Mesendoderm (in vitro differentiated cells): ENCODE results near the gene ABCC4.

Source experiments
- DNase-seq: peaks from one replicate; pipeline ENCODE4 v3.0.0; 2013
- H2AK5ac ChIP-seq: 2 replicates; pipeline ENCODE4 v1.6.1; 2013; ENCODE audit warnings: low read length, inconsistent platforms
- H2BK120ac ChIP-seq: 2 replicates; pipeline ENCODE4 v1.6.1; 2013; ENCODE audit warnings: low read depth, mild to moderate bottlenecking, low read length, moderate library complexity, mixed read lengths
- H2BK15ac ChIP-seq: replicated peaks from 2 replicates; pipeline ENCODE4 v1.6.1; 2013; ENCODE audit warnings: low read depth, mild to moderate bottlenecking, moderate library complexity
- H2BK5ac ChIP-seq: 2 replicates; pipeline ENCODE4 v1.6.1; 2013; ENCODE audit warnings: low read length, inconsistent platforms
- H3K18ac ChIP-seq: 2 replicates; pipeline ENCODE4 v1.6.1; 2013; ENCODE audit warnings: mild to moderate bottlenecking, low read length, mixed read lengths
- H3K23ac ChIP-seq: one replicate; pipeline ENCODE4 v1.6.1; 2013; ENCODE audit warnings: low read length
- H3K27ac ChIP-seq: 2 replicates; pipeline ENCODE4 v1.5.1; 2013; ENCODE audit warnings: low read depth, mild to moderate bottlenecking, inconsistent platforms, low read length, moderate library complexity
- H3K27me3 ChIP-seq: 2 replicates; pipeline ENCODE4 v1.6.1; 2013; ENCODE audit warnings: low read length, control low read depth, mild to moderate bottlenecking, inconsistent platforms; ENCODE audit not compliant: insufficient read depth, poor library complexity
- H3K36me3 ChIP-seq: 2 replicates; pipeline ENCODE4 v1.6.1; 2013; ENCODE audit warnings: low read length, inconsistent platforms; ENCODE audit not compliant: control insufficient read depth, insufficient read depth
- H3K4ac ChIP-seq: one replicate; pipeline ENCODE4 v1.6.1; 2013; ENCODE audit warnings: low read depth, mild to moderate bottlenecking, low read length, moderate library complexity
- H3K4me1 ChIP-seq: 2 replicates; pipeline ENCODE4 v1.6.1; 2013; ENCODE audit warnings: low read depth, low read length, inconsistent platforms; ENCODE audit not compliant: control insufficient read depth
- H3K4me2 ChIP-seq: 2 replicates; pipeline ENCODE4 v1.6.1; 2013; ENCODE audit warnings: low read length
- H3K4me3 ChIP-seq: 2 replicates; pipeline ENCODE4 v1.5.1; 2013; ENCODE audit warnings: mild to moderate bottlenecking, low read length
- H3K56ac ChIP-seq: one replicate; pipeline ENCODE4 v1.6.1; 2013; ENCODE audit warnings: low read length
- H3K79me1 ChIP-seq: 2 replicates; pipeline ENCODE4 v1.6.1; 2013; ENCODE audit warnings: low read length, inconsistent platforms
- H3K79me2 ChIP-seq: 2 replicates; pipeline ENCODE4 v1.6.1; 2013; ENCODE audit warnings: mild to moderate bottlenecking, low read length; ENCODE audit not compliant: control insufficient read depth, insufficient read depth
- H3K9ac ChIP-seq: 2 replicates; pipeline ENCODE4 v1.6.1; 2013; ENCODE audit warnings: low read length, inconsistent platforms
- H4K5ac ChIP-seq: one replicate; pipeline ENCODE4 v1.6.1; 2013; ENCODE audit warnings: low read length
- H4K8ac ChIP-seq: one replicate; pipeline ENCODE4 v1.6.1; 2013; ENCODE audit warnings: low read depth, mild to moderate bottlenecking, control low read depth, low read length, moderate library complexity
- WGBS: extraction: QIAGEN DNeasy Blood & Tissue Kit; methylation state at CpG from one replicate; pipeline ENCODE4 v1.1.7; 2013; ENCODE audit warnings: low lambda C conversion rate, missing lambda C conversion rate; ENCODE audit not compliant: insufficient coverage; ENCODE audit errors: extremely low coverage; 5-methylcytosine and 5-hydroxymethylcytosine counted together

Gene ABCC4

GRCh38 chr13:95217920-95218830, 83.1 kb downstream of the ABCC4 start:
- Histone ChIP-seq H3K18ac (no peak overlapping the region), H3K36me3 (no peaks in the 10 kb centered on the region), H3K27me3 (no peaks in the 10 kb centered on the region), H3K79me2 (no peaks in the 10 kb centered on the region), H3K27ac (no peak overlapping the region), H3K23ac (no peak overlapping the region), H3K4me2 (no peak overlapping the region), H4K5ac (no peak overlapping the region), H3K4me3 (no peak overlapping the region), H3K56ac (no peak overlapping the region), H2BK5ac (no peak overlapping the region), H2BK120ac (no peak overlapping the region), H3K79me1 (no peaks in the 10 kb centered on the region), H3K9ac (no peak overlapping the region), H2AK5ac (no peak overlapping the region), H3K4ac (no peak overlapping the region), H2BK15ac (no peak overlapping the region), H4K8ac (no peak overlapping the region), H3K4me1 (no peaks in the 10 kb centered on the region)
- no peak for DNase-seq
- WGBS, result no CpG with 5 or more reads among the region's 6 CpGs

DNA sequence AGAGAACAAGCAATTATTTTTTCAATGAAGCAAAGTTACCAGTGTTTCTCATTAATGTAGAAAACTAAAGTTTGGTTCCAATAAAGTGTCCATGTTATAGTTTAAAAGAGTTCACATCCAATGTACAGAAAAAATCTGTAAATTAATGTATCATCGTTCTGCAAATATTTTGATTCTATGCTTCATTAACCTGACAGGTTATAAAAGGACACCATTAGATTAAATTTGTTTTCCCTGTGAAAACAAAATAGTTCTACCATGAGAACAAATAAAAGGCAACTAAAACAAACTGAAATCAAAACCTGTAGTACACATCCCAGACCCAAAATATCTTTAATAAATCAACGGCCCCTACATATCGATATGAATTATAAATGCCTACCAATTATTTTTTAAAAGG, 85.1 kb downstream of the ABCC4 start:
- H3K4me2 ChIP-seq, result no peak overlapping the region
- H3K79me2 ChIP-seq, result no peaks in the 10 kb centered on the region
- H2AK5ac ChIP-seq, result no peak overlapping the region
- no peak overlapping the region for H3K56ac ChIP-seq
- H3K4me3 ChIP-seq, result no peak overlapping the region
- no peak overlapping the region for H3K23ac ChIP-seq
- H3K9ac ChIP-seq, result no peak overlapping the region
- no peak overlapping the region for H4K8ac ChIP-seq
- no peak overlapping the region for H3K18ac ChIP-seq
- no peak overlapping the region for H3K27ac ChIP-seq
- H2BK5ac ChIP-seq, result no peak overlapping the region
- no peak overlapping the region for H2BK120ac ChIP-seq
- H4K5ac ChIP-seq, result no peak overlapping the region
- H3K27me3 ChIP-seq, result no peaks in the 10 kb centered on the region
- no peaks in the 10 kb centered on the region for H3K4me1 ChIP-seq
- DNase-seq, result no peak
- WGBS, result no CpG with 5 or more reads among the region's 3 CpGs
- H3K4ac ChIP-seq, result no peak overlapping the region
- no peak overlapping the region for H2BK15ac ChIP-seq
- no peaks in the 10 kb centered on the region for H3K79me1 ChIP-seq
- H3K36me3 ChIP-seq, result no peaks in the 10 kb centered on the region

- H3K4me1 ChIP-seq, result no peaks in the 10 kb centered on the region
- no peak for DNase-seq
- no peaks in the 10 kb centered on the region for H3K79me1 ChIP-seq
- no peak overlapping the region for H3K27ac ChIP-seq
- H4K5ac ChIP-seq, result no peak overlapping the region
- H3K23ac ChIP-seq, result no peak overlapping the region
- WGBS, result no CpG with 5 or more reads among the region's 11 CpGs
- H3K56ac ChIP-seq, result no peak overlapping the region
- no peaks in the 10 kb centered on the region for H3K79me2 ChIP-seq
- H3K4me2 ChIP-seq, result no peak overlapping the region
- no peak overlapping the region for H3K9ac ChIP-seq
- H3K18ac ChIP-seq, result no peak overlapping the region
- no peaks in the 10 kb centered on the region for H3K27me3 ChIP-seq
- H3K4ac ChIP-seq, result no peak overlapping the region
- no peaks in the 10 kb centered on the region for H3K36me3 ChIP-seq
- no peak overlapping the region for H3K4me3 ChIP-seq
- no peak overlapping the region for H2BK5ac ChIP-seq
- H2BK120ac ChIP-seq, result no peak overlapping the region
- H2BK15ac ChIP-seq, result no peak overlapping the region
- H2AK5ac ChIP-seq, result no peak overlapping the region
- H4K8ac ChIP-seq, result no peak overlapping the region
These were observed 88.0 kb downstream of the ABCC4 start for GRCh38 chr13:95212983-95213850.

DNA sequence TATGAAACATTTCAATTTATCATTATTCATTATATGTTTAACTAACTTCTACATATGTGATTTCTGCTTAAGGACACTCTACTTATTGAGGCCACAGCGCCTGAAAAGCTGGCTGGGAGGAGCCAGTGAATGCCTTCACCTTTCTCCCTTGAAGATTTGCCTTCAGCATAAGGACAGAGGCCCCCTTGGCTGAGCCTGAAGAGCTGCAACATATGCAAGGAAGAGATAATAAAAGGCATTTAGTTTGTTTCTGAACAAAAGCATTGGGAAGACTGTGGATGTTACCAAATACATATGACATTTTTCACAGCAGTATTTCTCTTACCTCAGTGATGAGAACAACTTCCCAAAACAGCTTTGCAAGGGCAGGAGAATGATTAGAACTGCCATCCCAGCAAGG, 92.1 kb downstream of the ABCC4 start:
- Histone ChIP-seq H3K4ac (no peak overlapping the region), H3K4me1 (no peaks in the 10 kb centered on the region), H3K36me3 (no peaks in the 10 kb centered on the region), H2AK5ac (no peak overlapping the region), H3K4me2 (no peak overlapping the region), H3K27me3 (no peaks in the 10 kb centered on the region), H2BK15ac (no peak overlapping the region), H3K4me3 (no peak overlapping the region), H3K79me2 (no peaks in the 10 kb centered on the region), H3K56ac (no peak overlapping the region), H4K8ac (no peak overlapping the region), H3K27ac (no peak overlapping the region), H2BK120ac (no peak overlapping the region), H3K79me1 (no peaks in the 10 kb centered on the region), H3K18ac (no peak overlapping the region), H3K23ac (no peak overlapping the region), H2BK5ac (no peak overlapping the region), H3K9ac (no peak overlapping the region), H4K5ac (no peak overlapping the region)
- no CpG with 5 or more reads among the region's 1 CpG for WGBS
- DNase-seq, result no peak

DNA sequence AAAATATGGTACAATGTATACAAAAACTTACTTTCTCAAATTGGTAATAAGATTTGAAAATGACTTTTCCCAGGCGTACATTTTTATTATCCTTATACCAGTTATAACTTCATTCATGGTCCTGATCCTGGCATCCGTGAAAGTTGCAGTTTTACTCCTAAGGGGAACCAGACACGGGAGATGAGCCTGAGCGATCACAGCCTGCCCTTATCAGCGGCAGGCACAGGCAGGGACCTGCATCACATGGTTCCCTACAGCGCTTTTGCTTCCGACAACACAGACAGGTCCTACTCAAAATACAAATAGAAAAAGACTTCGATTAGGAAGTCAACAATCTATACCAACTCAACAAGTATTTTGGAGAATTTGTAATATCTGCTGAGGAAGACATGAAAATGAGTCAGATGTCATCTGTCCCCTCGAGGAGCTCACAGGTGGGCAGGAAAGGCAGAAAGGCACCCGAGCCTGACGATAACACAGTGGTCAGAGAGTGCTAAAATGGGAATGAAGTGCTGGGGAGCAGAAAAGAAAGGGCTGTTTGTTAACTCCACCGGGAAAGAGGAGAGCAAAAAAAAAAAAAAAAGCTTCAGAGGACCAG, 93.4 kb downstream of the ABCC4 start:
- Histone ChIP-seq H4K8ac (no peak overlapping the region), H2AK5ac (no peak overlapping the region), H3K36me3 (no peaks in the 10 kb centered on the region), H3K4me2 (no peak overlapping the region), H3K23ac (no peak overlapping the region), H3K27me3 (no peaks in the 10 kb centered on the region), H3K4ac (no peak overlapping the region), H3K4me3 (no peak overlapping the region), H3K9ac (no peak overlapping the region), H2BK120ac (no peak overlapping the region), H3K27ac (no peak overlapping the region), H4K5ac (no peak overlapping the region), H3K79me1 (no peaks in the 10 kb centered on the region), H3K79me2 (no peaks in the 10 kb centered on the region), H3K18ac (no peak overlapping the region), H3K4me1 (no peaks in the 10 kb centered on the region), H2BK5ac (no peak overlapping the region), H2BK15ac (no peak overlapping the region), H3K56ac (no peak overlapping the region)
- no CpG with 5 or more reads among the region's 12 CpGs for WGBS
- no peak for DNase-seq
